GM19372 (cell line): ENCODE measurements around the gene PDE9A.

Source experiments
- ATAC-seq: cut with Tn5 transposase; IDR thresholded peaks from one replicate; pipeline ENCODE4 v1.9.1; 2021; ENCODE audit warnings: mild to moderate bottlenecking, low read depth, moderate library complexity; ENCODE audit not compliant: unreplicated experiment

The PDE9A gene

GRCh38 chr21:42684109-42684916, 30.9 kb downstream of the PDE9A start:
- no peak for ATAC-seq

GRCh38 chr21:42685036-42685435, 31.6 kb downstream of the PDE9A start:
- ATAC-seq, result no peak

- no peak for ATAC-seq
Measured at GRCh38 chr21:42685954-42686500, 32.6 kb downstream of the PDE9A start.

GRCh38 chr21:42687796-42688195, 34.4 kb downstream of the PDE9A start:
- ATAC-seq, result no peak

- no peak for ATAC-seq
Measured at GRCh38 chr21:42688226-42688840, 34.9 kb downstream of the PDE9A start.

GRCh38 chr21:42688841-42689371, 35.5 kb downstream of the PDE9A start:
- no peak for ATAC-seq

- ATAC-seq, result no peak
Measured at GRCh38 chr21:42690586-42690985, 37.2 kb downstream of the PDE9A start.

GRCh38 chr21:42691901-42692559, 38.6 kb downstream of the PDE9A start:
- no peak for ATAC-seq

- no peak for ATAC-seq
Measured at GRCh38 chr21:42692688-42693087, 39.3 kb downstream of the PDE9A start.

GRCh38 chr21:42694751-42695696, 41.6 kb downstream of the PDE9A start:
- ATAC-seq, result no peak

- no peak for ATAC-seq
Measured at GRCh38 chr21:42695697-42696380, 42.4 kb downstream of the PDE9A start.

GRCh38 chr21:42696501-42697040, 43.1 kb downstream of the PDE9A start:
- ATAC-seq, result no peak

GRCh38 chr21:42698733-42699132, 45.3 kb downstream of the PDE9A start:
- no peak for ATAC-seq

GRCh38 chr21:42699196-42699595, 45.8 kb downstream of the PDE9A start:
- ATAC-seq, result no peak

GRCh38 chr21:42701706-42702456, 48.5 kb downstream of the PDE9A start:
- ATAC-seq, result no peak

- no peak for ATAC-seq
Measured at GRCh38 chr21:42702720-42703119, 49.3 kb downstream of the PDE9A start.

GRCh38 chr21:42703136-42703908, 49.9 kb downstream of the PDE9A start:
- no peak for ATAC-seq

- ATAC-seq, result no peak
Measured at GRCh38 chr21:42703965-42704364, 50.5 kb downstream of the PDE9A start.
